HG03571 (cell line): ENCODE data around the gene APOD.

Source experiments
- ATAC-seq: cut with Tn5 transposase; IDR thresholded peaks from one replicate; pipeline ENCODE4 v1.9.1; 2021; ENCODE audit not compliant: unreplicated experiment

APOD gene

GRCh38 chr3:195531683-195532082 lies 52.1 kb downstream of the APOD start:
- ATAC-seq: no peak

- ATAC-seq: no peak
These were observed 57.2 kb downstream of the APOD start for GRCh38 chr3:195526492-195526891.

DNA sequence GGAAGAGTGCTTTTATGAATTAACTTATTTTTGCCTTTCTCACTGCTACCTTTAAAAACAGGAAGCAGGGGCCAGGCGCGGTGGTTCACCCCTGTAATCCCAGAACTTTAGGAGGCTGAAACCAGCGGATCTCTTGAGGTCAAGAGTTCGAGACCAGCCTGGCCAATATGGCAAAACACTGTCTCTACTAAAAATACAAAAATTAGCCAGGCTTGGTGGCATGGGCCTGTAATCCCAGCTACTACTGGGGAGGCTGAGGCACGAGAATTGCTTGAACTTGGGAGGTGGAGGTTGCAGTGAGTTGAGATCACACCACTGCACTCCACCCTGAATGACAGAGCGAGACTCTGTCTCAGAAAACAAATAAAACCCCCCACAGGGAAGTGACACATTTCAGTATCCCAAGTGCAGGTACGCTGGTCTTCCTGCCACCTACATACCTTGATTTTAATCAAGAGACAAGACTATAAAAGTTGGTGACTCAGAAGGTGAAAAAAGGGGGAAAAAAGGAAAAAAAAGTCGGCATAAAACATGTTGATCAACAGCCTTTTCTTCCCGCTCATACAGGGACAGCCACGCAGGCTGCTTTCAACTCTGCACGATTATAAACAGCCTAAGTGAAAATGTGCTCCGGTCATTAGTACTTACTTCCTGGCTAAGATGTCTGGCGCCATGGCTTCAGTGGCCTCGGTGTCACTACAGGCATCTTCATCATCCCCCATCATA lies 59.4 kb downstream of the APOD start:
- no peak for ATAC-seq

- ATAC-seq: no peak
These were observed 61.3 kb downstream of the APOD start for GRCh38 chr3:195522254-195523023.
